SK-N-MC (cell line): ENCODE results near the gene VEGFB.

Experiments used
- DNase-seq: peaks from one replicate; pipeline ENCODE4 v3.0.0-alpha.2; 2011; ENCODE audit warnings: low read depth, low spot score
- H3K27ac ChIP-seq: fragments of 200-600 bp; sonication (generic); 2 replicates; pipeline ENCODE4 v1.5.1; 2016; ENCODE audit warnings: mixed run types
- H3K36me3 ChIP-seq: fragments of 200-600 bp; sonication (generic); 2 replicates; pipeline ENCODE4 v1.6.1; 2017; ENCODE audit warnings: antibody characterized with exemption, low read length, mixed read lengths; ENCODE audit not compliant: insufficient read depth
- H3K4me3 ChIP-seq: fragments of 200-600 bp; sonication (generic); 2 replicates; pipeline ENCODE4 v1.5.1; 2016
- H3K9ac ChIP-seq: fragments of 200-600 bp; sonication (generic); 2 replicates; pipeline ENCODE4 v1.8.0; 2017; ENCODE audit warnings: mixed run types, mixed read lengths; ENCODE audit not compliant: insufficient read length
- H3K9me3 ChIP-seq: fragments of 200-600 bp; sonication (generic); 2 replicates; pipeline ENCODE4 v1.6.1; 2017; ENCODE audit warnings: low read depth, mild to moderate bottlenecking, antibody characterized with exemption, low read length, moderate library complexity, mixed read lengths
- EZH2 ChIP-seq: fragments of 200-600 bp; sonication (generic); IDR thresholded peaks from one replicate; pipeline ENCODE4 v1.6.1; 2017; ENCODE audit warnings: antibody characterized with exemption
- FOXP2 ChIP-seq: optimal IDR thresholded peaks from 2 replicates; pipeline ENCODE3; 2011; ENCODE audit warnings: mild to moderate bottlenecking, moderate library complexity; ENCODE audit not compliant: insufficient read depth; ENCODE audit errors: extremely low read length, control extremely low read depth
- POLR2AphosphoS5 ChIP-seq: IDR thresholded peaks from 2 replicates; pipeline ENCODE4 v1.6.1; 2012; ENCODE audit warnings: mild to moderate bottlenecking, low read depth, low read length, borderline replicate concordance

The VEGFB gene, protein sequence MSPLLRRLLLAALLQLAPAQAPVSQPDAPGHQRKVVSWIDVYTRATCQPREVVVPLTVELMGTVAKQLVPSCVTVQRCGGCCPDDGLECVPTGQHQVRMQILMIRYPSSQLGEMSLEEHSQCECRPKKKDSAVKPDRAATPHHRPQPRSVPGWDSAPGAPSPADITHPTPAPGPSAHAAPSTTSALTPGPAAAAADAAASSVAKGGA

GRCh38 chr11:64233913-64234586, at the start of gene VEGFB:
Gene VEGFB, plus strand, starts transcription at chr11:64234584. Its CDS starts 250 bp downstream, at chr11:64234834.
- peak within 1 kb of the TSS; percentile 83 for H3K4me3 ChIP-seq
- DNase-seq = no peak
- no peak within 1 kb of the TSS; the same call in 1 of the 2 replicates for H3K27ac ChIP-seq
- peaks cover 5% of the 10 kb centered on the region; the same call in 1 of the 2 replicates for H3K36me3 ChIP-seq
- no peak for TF ChIP-seq EZH2
- peak; percentile 36; the same call in 1 of the 2 replicates for TF ChIP-seq POLR2AphosphoS5
- TF ChIP-seq FOXP2 = no peak
- no peaks in the 10 kb centered on the region for H3K9me3 ChIP-seq
- H3K9ac ChIP-seq = peak within 1 kb of the TSS; percentile 68

DNA sequence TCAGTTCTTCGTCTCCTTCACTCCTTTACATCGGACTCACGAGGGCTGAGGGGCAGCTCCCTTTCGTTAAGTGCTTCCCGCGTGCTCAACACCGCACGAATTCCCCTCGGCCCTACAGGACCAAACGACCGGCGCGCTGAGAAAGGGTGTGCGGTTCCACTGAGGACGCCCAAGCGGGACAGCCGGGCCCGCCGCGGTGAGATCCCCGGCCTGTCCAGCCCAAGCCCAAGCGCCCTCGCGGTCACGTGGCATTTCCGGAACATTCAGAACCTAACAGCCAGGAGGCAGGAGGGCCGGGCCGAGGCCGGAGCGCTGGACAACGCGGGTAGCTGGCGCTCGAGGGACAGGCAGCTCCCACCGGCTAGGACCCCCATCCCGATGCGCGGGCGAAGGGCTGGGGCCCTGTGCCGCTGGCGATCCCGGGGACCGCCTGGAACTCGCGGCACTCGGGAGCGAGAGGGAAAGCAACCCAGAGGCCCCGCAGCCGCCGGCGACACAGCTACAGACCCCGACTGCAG, 49.1 kb upstream of the VEGFB start:
- Histone ChIP-seq H3K9me3 (no peaks in the 10 kb centered on the region), H3K27ac (peak overlapping the region; percentile 53; the same call in 1 of the 2 replicates), H3K9ac (peak overlapping the region; percentile 93), H3K36me3 (peaks cover 11% of the 10 kb centered on the region), H3K4me3 (peak overlapping the region; percentile 98)
- no peak for DNase-seq
- TF ChIP-seq EZH2 (no peak), POLR2AphosphoS5 (peak; percentile 99)

DNA sequence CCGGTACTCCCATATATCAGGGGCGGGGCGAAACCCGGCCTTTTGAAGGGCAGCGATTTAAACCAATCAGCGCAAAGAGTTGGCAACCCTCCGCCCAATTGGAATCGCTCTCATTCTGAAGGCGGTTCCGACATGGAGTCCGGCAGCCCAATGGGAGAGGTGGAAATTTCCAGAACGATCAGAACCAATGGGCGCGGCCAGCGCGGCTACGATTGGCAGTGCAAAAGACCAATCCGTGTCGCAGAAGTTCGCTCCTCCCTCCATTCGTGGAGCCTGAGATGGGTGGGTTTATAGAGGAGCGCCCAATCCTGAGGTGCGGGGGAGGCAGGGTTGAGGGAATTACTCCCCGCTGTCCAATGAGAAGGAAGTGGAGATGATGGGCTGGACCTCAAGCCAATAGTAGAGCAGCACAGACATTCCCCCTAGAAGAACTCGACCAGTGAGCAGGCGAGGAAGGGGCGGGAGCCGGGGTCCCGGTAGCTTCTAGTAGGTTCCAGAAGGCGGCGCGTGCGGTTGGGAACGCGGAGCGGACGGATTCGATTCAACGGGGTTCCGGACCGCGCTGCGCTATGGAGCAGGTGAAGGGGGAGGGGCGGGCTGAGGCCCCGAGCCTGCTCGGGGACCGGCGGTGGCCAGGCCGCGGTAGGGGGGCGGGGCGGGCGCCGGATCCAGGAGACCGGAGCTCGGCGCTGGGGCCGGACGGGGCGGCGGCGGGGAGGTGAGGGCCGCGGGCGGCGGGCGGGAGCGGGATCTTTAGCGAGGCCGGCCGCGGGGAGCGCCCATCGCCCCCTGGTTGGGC, 48.5 kb upstream of the VEGFB start, which contains the start of gene STIP1:
Gene STIP1, plus strand, starts transcription at position 479 of the 799 bp plus-strand sequence. Its CDS starts 91 bp downstream, at position 570.
- Histone ChIP-seq H3K36me3 (peaks cover 11% of the 10 kb centered on the region), H3K9ac (peak within 1 kb of the TSS; percentile 93), H3K9me3 (no peaks in the 10 kb centered on the region), H3K4me3 (peak within 1 kb of the TSS; percentile 98), H3K27ac (peak within 1 kb of the TSS; percentile 53; the same call in 1 of the 2 replicates)
- no peak for TF ChIP-seq FOXP2
- peak; percentile 61 for TF ChIP-seq POLR2AphosphoS5
- no peak for TF ChIP-seq EZH2
- DNase-seq = peak; percentile 100

DNA sequence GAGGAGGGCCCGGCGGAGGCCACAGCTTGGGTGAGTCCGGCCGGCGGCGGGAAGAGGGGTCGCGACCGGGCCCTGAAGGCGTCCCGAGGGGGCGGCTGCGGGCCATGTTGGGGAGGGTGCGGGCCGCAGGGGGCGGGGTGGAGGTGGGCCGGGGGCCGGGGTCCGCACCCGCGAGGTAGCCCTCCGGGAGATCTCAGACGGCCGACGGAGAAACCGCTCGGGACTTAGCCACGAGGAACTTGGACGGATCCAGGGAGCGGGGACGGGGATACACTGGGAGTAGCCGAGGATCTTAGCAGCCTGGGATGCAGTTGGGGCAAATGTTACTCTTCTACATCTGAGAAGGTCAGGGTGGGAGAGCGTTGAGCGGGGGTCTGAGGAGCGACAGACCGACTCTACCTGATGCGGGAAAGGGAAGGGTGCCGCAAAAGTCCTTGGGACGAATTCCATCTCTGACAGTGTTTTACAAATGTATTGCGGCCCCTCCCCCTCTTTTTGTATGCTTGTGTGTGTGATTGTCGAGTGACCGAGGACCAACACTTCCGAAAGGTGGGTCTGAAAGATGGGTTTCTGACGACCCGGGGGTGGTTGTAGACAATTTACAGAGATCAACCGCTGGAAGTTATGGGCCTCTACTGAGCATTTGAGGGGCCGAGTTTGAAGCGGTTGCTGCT, 47.8 kb upstream of the VEGFB start:
- Histone ChIP-seq H3K4me3 (no peak overlapping the region), H3K36me3 (peaks cover 11% of the 10 kb centered on the region), H3K27ac (peak overlapping the region; percentile 42; the same call in 1 of the 2 replicates), H3K9me3 (no peaks in the 10 kb centered on the region), H3K9ac (no peak overlapping the region)
- TF ChIP-seq FOXP2 = no peak
- TF ChIP-seq EZH2 = no peak
- TF ChIP-seq POLR2AphosphoS5 = no peak
- no peak for DNase-seq

DNA sequence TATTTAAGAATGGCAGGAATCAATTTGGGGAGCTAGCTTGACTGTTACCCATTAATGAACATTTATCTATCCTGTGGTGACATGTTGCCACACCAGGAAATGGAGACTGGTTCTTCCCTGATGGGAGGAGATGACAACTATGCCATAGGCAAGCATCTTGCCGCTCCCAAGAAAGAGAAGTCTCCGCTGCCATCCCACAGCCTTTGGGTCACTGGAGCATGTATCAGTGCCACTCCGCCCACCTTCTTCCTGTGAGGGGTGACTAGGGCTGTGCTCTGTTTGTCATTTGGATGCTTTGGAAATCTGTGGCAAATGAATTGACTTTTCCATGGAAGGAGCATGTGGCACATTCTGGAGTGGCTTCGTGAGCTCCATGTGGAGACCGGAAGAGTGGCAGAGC, 42.0 kb upstream of the VEGFB start:
- no peak overlapping the region for H3K27ac ChIP-seq
- H3K9ac ChIP-seq = no peak overlapping the region
- no peak for DNase-seq
- H3K36me3 ChIP-seq = peaks cover 64% of the 10 kb centered on the region
- TF ChIP-seq POLR2AphosphoS5 = no peak
- TF ChIP-seq FOXP2 = no peak
- H3K9me3 ChIP-seq = no peaks in the 10 kb centered on the region
- H3K4me3 ChIP-seq = no peak overlapping the region

GRCh38 chr11:64196626-64197025, 37.8 kb upstream of the VEGFB start:
- Histone ChIP-seq H3K9me3 (no peaks in the 10 kb centered on the region), H3K27ac (no peak overlapping the region), H3K36me3 (peaks cover 91% of the 10 kb centered on the region), H3K9ac (no peak overlapping the region), H3K4me3 (no peak overlapping the region)
- TF ChIP-seq POLR2AphosphoS5 = no peak
- TF ChIP-seq FOXP2 = no peak
- no peak for TF ChIP-seq EZH2
- no peak for DNase-seq

GRCh38 chr11:64198511-64198910, 35.9 kb upstream of the VEGFB start:
- no peak for TF ChIP-seq FOXP2
- no peak for TF ChIP-seq POLR2AphosphoS5
- TF ChIP-seq EZH2 = no peak
- Histone ChIP-seq H3K27ac (no peak overlapping the region), H3K36me3 (peaks cover 92% of the 10 kb centered on the region), H3K9ac (no peak overlapping the region), H3K4me3 (no peak overlapping the region), H3K9me3 (no peaks in the 10 kb centered on the region)
- DNase-seq = no peak
